HL-60 (cell line): ENCODE results near the gene WARS2.

Source experiments
- DNase-seq, 2 experiments: peaks; one replicate each; pipeline ENCODE4 v3.0.0-alpha.2; 2010 to 2020; ENCODE audit warnings: low read depth in 1 of 2, low spot score in 1 of 2
- H3K27ac ChIP-seq: fragments of 250-450 bp; sonication (Bioruptor Pico); replicated peaks from 2 replicates; pipeline ENCODE4 v1.5.1; 2020; ENCODE audit warnings: mild to moderate bottlenecking, moderate library complexity
- H3K27me3 ChIP-seq: fragments of 250-450 bp; sonication (Bioruptor Pico); 2 replicates; pipeline ENCODE4 v1.5.1; 2021; ENCODE audit warnings: mild to moderate bottlenecking, moderate library complexity; ENCODE audit not compliant: insufficient read depth, poor library complexity, severe bottlenecking
- H3K4me3 ChIP-seq: replicated peaks from 2 replicates; pipeline ENCODE4 v1.5.1; 2011; ENCODE audit warnings: mild to moderate bottlenecking, control low read depth, low read length; ENCODE audit not compliant: insufficient read depth
- CTCF ChIP-seq: IDR thresholded peaks from one replicate; pipeline ENCODE4 v1.5.1; 2011; ENCODE audit warnings: low read length, control low read depth, inconsistent platforms; ENCODE audit not compliant: insufficient read depth
- GABPA ChIP-seq: IDR thresholded peaks from 2 replicates; pipeline ENCODE4 v1.6.1; 2012; ENCODE audit warnings: low read depth
- POLR2AphosphoS5 ChIP-seq: IDR thresholded peaks from 2 replicates; pipeline ENCODE4 v1.6.1; 2012; ENCODE audit warnings: low read depth
- REST ChIP-seq: IDR thresholded peaks from 2 replicates; pipeline ENCODE4 v1.6.1; 2012; ENCODE audit warnings: low read depth; ENCODE audit not compliant: insufficient replicate concordance
- SPI1 ChIP-seq: IDR thresholded peaks from 2 replicates; pipeline ENCODE4 v1.6.1; 2012; ENCODE audit warnings: low read depth, mild to moderate bottlenecking, borderline replicate concordance

The WARS2 gene

GRCh38 chr1:119086830-119087229, 53.6 kb downstream of the WARS2 start:
- TF ChIP-seq SPI1 = no peak
- no peak for TF ChIP-seq CTCF
- no peak for TF ChIP-seq POLR2AphosphoS5
- TF ChIP-seq REST = no peak
- H3K27ac ChIP-seq = no peak overlapping the region

GRCh38 chr1:119084798-119085197, 55.7 kb downstream of the WARS2 start:
- no peak overlapping the region for H3K4me3 ChIP-seq
- no peak for DNase-seq
- no peak overlapping the region for H3K27ac ChIP-seq
- H3K27me3 ChIP-seq = no peaks in the 10 kb centered on the region
- TF ChIP-seq SPI1 = no peak
- no peak for TF ChIP-seq POLR2AphosphoS5
- no peak for TF ChIP-seq GABPA
- no peak for TF ChIP-seq CTCF
- no peak for TF ChIP-seq REST

More at GRCh38 chr1:119086830-119087229, 53.6 kb downstream of the WARS2 start:
- DNase-seq = no peak
- Histone ChIP-seq H3K27me3 (no peaks in the 10 kb centered on the region), H3K4me3 (no peak overlapping the region)

- no peak for DNase-seq
- TF ChIP-seq POLR2AphosphoS5 = no peak
- no peak for TF ChIP-seq CTCF
- TF ChIP-seq SPI1 = no peak
- no peak for TF ChIP-seq GABPA
- TF ChIP-seq REST = no peak
- H3K27me3 ChIP-seq = no peaks in the 10 kb centered on the region
These were observed 56.5 kb downstream of the WARS2 start for GRCh38 chr1:119083980-119084379.

More at GRCh38 chr1:119083980-119084379, 56.5 kb downstream of the WARS2 start:
- H3K4me3 ChIP-seq = no peak overlapping the region
- H3K27ac ChIP-seq = no peak overlapping the region
